ENCODE results near the gene PROSER1. TPM values are rescaled to one million over a fixed set of nuclear protein-coding genes. Genes with fewer than 3 reads are reported as not detected.

The PROSER1 gene
- total and polyA plus RNA-seq, 3 donors from 2014 or later: 32.0 to 37.0 (median 33.0) TPM

DNA sequence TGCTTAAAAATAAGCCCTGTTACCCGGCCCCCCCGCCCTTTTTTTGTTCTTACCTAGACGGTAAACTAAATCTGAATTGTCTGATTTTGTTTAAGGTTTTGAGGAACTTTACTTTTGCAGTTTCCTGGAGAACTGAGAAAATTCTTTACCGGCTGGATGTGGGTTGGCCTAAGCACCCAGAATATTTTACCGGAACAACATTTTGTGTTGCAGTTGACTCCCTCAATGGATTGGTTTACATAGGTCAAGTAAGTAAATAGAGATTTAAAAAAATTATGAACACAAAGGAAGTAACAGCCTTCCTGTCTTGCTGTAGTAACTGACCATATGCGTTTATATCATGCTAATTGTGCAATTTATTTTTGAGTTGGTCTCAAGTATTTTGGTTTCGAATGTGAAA, 1.2 kb upstream of the PROSER1 start:
- H3K27me3 ChIP-seq: no peaks in the 10 kb centered on the region
- peak overlapping the region; percentile 57 to 87 for H3K27ac ChIP-seq
- WGBS, 2 donors: 13 to 18% methylated on average over 7 of the region's 7 CpGs

GRCh38 chr13:39038569-39039030, 711 bp upstream of the PROSER1 start:
- Histone ChIP-seq H3K9me3 (no peaks in the 10 kb centered on the region), H3K27me3 (no peaks in the 10 kb centered on the region), H3K4me1 (peaks cover 22% of the 10 kb centered on the region), H3K36me3 (ENCODE audit: low read depth, missing control alignments) (no peaks in the 10 kb centered on the region), H3K27ac (peak overlapping the region; percentile 57 to 87), H3K4me3 (peak overlapping the region; percentile 68 to 79)
- WGBS, 2 donors: 0% methylated on average over 14 to 15 of the region's 15 CpGs
- DNase-seq: peak; percentile 34
- TF ChIP-seq POLR2A (IDR thresholded peaks at IDR 0.05) (no peak), CTCF (IDR thresholded peaks at IDR 0.05) (no peak)
- intact Hi-C loops (cut with DNase I; ENCODE audit: low total_unique reads): no loop called here

More for the DNA sequence above, 1.2 kb upstream of the PROSER1 start:
- no peaks in the 10 kb centered on the region for H3K36me3 ChIP-seq (ENCODE audit: low read depth, missing control alignments)
- intact Hi-C loops (cut with DNase I; ENCODE audit: low total_unique reads): no loop called here
- H3K4me1 ChIP-seq: peaks cover 22% of the 10 kb centered on the region
- TF ChIP-seq POLR2A (IDR thresholded peaks at IDR 0.05) (no peak), CTCF (IDR thresholded peaks at IDR 0.05) (no peak)
- DNase-seq: no peak
- H3K4me3 ChIP-seq: peak overlapping the region; percentile 68 to 79
- no peaks in the 10 kb centered on the region for H3K9me3 ChIP-seq

GRCh38 chr13:39037410-39037879, 444 bp downstream of the PROSER1 start:
- 0 to 1% methylated on average over 7 to 32 of the region's 39 CpGs for WGBS, 2 donors
- Histone ChIP-seq H3K36me3 (ENCODE audit: low read depth, missing control alignments) (no peaks in the 10 kb centered on the region), H3K9me3 (no peaks in the 10 kb centered on the region), H3K4me3 (peak overlapping the region; percentile 68 to 79), H3K4me1 (peaks cover 22% of the 10 kb centered on the region), H3K27me3 (no peaks in the 10 kb centered on the region), H3K27ac (peak overlapping the region; percentile 57 to 87)
- no peak for TF ChIP-seq POLR2A (IDR thresholded peaks at IDR 0.05)
- TF ChIP-seq CTCF (IDR thresholded peaks at IDR 0.05): no peak
- intact Hi-C loops (cut with DNase I; ENCODE audit: low total_unique reads): no loop called here
- no peak for DNase-seq

DNA sequence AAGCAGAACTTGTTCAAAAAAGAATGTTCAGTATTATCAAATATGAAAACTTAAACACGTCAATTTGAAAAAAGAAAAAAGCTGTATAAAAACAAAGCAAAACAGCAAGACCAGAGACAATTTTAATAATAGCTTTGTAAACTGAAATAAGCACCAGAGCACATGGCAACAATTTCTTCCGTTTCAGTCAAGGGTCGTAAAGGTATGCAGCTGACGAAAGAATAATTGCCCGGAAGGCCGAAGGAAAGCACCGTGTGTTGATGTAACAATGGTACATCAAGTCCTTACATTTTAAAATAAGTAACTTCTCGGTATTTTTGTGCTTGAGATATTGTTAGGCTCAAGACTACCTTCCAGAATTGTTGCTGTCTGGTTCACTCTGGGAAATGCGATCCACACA, 1.7 kb downstream of the PROSER1 start:
- 0 to 1% methylated on average over 9 of the region's 9 CpGs for WGBS, 2 donors
- H3K4me1 ChIP-seq: peaks cover 22% of the 10 kb centered on the region

More for the DNA sequence above, 1.7 kb downstream of the PROSER1 start:
- intact Hi-C loops (cut with DNase I; ENCODE audit: low total_unique reads): no loop called here
- Histone ChIP-seq H3K27me3 (no peaks in the 10 kb centered on the region), H3K9me3 (no peaks in the 10 kb centered on the region), H3K4me3 (peak overlapping the region; percentile 68 to 79), H3K36me3 (ENCODE audit: low read depth, missing control alignments) (no peaks in the 10 kb centered on the region), H3K27ac (no peak overlapping the region)
- TF ChIP-seq CTCF (IDR thresholded peaks at IDR 0.05) (no peak), POLR2A (IDR thresholded peaks at IDR 0.05) (no peak)
- no peak for DNase-seq

Data from testis (tissue), 3 donors.